GM12892 (cell line): ENCODE data around the gene FGGY.

Source experiments
- POLR2A ChIP-seq: IDR thresholded peaks from 2 replicates; pipeline ENCODE4 v1.6.1; 2011; ENCODE audit warnings: low read depth, low read length, control low read depth
- POLR2AphosphoS5 ChIP-seq: IDR thresholded peaks from 2 replicates; pipeline ENCODE4 v1.6.1; 2011; ENCODE audit warnings: low read depth, low read length, control low read depth
- TAF1 ChIP-seq: IDR thresholded peaks from 2 replicates; pipeline ENCODE4 v1.6.1; 2011; ENCODE audit warnings: low read depth, mild to moderate bottlenecking, control low read depth, low read length, borderline replicate concordance

- TF ChIP-seq POLR2AphosphoS5: no peak
- no peak for TF ChIP-seq POLR2A
- no peak for TF ChIP-seq TAF1
These were observed 312.4 kb downstream of the FGGY start for GRCh38 chr1:59609245-59609644.
